ENCODE data around the gene CD99L2.

Gene CD99L2

DNA sequence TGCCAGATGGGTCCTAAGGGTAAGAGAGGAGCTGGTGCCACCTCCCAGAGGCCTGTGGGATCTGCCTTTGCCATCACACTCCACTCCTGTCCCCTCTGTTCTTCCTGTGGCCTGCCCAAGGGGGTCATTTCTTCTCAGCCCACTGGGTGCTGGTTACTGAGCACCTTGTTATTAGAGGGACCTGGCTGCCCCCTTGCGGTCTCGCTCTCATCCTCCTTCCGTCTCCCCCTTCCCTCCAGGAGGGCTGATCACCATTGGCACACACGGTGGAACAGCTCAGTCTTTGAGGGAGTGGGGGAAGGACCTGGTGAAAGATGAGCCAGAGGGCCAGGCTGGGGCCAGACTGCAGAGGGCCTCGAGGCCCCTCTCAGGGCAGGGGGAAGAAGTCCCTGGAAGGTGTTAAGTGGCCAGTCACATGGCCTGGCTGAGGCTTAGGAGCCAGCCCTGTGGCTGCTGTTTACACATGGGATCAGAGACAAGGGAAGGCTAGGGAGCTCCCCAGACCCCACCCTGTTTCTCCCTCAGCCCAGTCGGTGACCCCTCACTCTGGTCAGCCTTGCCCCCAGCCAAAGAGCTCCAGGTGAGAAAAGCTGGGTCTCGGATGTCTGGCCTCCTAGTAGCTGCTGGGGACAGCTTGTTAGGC, 137.2 kb downstream of the CD99L2 start:
- DNase-seq: no peak

DNA sequence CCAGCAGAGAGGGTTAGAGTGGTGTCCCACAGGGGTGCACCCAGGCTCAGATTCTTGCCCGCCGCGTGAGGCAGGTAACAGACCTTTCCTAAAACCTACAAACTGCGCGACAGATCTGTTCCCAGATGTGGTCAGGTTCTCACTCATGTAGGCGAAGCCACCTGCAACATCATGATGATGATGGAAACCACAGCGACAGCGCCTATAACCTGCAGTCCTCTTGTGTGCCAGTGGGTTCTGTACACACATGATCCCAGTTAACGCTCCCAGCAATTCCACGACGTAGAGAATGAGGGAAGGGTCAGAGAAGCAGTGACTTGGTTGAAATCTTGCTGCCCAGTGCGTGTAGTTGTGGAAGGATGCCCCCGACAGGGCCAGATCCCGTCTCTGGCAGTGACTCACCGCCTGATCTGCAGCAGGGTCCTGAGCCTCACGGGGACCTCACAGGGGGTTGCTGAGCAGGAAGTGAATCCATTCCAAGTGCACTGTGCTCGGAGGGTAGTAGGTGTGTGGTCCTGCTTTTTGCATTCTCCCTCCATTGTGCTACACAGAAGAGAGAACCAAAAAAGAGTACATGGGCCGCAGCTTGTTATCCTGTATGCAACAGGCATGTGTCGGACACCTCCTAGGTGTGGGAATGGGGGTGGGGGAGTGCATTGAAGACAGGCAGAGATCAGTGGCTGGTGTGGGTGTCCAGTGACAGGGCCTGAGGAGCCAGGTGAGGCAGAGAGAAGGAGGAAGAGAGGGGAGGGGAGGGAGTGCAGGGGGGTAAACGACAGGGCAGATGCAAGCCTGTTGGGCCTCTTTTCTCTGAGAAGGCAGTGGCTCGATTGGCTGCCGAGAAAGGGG, 138.7 kb downstream of the CD99L2 start:
- no peak for DNase-seq

DNA sequence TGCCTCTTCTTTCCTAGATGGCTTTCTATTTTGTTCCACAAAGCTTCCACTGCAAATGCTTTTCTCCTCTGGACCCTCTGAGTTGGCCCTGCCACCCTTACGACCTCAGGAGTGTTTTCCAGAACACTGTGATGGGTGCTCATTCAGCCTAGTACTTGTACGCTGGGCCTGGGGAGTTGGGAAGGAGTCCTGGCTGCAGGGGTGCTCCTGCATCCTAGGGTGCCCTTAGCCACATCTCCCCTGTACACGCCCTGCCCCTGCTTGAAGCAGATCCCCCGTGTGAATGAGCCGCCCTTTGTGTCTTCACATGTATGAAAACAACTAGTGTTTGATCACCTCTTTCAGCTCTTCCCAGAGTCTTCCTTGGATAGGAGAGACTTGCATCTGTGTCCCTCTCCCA, 141.1 kb downstream of the CD99L2 start:
- DNase-seq: no peak

DNA sequence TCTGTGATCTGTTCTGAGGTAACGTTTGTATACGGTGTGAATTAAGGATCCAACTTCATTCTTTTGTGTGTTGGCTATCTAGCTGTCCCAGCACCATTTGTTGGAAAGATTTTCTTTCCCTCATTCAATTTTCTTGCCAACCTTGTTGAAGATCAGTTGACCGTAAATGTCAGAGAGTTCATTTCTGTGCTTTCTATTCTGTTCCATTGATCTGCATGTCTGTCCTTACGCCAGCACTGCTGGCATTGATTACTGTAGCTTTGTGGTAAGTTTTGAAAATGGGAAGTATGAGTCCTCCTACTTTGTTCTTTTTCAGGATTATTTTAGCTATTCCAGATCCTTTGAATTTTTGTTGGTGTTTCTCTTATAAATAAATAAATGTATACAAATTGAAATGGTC, 144.5 kb downstream of the CD99L2 start:
- DNase-seq: no peak

DNA sequence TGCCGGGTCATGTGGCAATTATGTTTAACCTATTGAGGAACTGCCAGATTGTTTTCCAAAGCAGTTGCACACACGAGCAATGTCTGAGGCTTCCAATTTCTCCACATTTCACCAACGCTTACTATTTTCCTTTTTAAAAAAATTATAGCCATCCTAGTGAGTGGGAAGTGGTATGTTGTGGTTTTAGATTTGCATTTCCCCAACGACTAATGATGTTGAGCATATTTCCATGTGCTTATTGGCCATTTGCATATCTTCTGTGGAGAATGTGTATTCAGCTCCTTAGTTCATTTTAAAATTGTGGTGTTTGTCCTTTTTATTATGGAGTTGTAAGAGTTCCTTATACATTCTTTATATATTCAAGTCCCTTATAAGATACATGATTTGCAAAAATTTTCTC, 145.1 kb downstream of the CD99L2 start:
- DNase-seq: peak; percentile 75 to 76

DNA sequence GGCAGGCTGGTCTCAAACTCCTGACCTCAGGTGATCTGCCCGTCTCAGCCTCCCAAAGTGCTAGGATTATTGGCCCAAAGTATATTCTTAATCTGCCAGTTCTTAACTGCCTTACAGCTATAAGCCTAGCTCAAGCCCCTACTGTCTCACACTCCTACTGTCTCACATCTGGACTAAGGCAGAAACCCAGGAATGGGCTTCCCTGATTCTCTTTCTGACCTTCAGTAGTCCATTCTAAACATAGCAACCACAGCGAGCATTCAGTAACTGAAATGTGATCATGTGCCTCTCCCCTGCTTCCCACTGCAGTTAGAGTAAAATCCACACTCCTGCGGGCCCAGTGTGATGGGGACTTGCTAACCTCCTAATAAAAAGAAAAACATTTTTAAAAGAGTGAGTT, 146.3 kb downstream of the CD99L2 start:
- no peak for DNase-seq

DNA sequence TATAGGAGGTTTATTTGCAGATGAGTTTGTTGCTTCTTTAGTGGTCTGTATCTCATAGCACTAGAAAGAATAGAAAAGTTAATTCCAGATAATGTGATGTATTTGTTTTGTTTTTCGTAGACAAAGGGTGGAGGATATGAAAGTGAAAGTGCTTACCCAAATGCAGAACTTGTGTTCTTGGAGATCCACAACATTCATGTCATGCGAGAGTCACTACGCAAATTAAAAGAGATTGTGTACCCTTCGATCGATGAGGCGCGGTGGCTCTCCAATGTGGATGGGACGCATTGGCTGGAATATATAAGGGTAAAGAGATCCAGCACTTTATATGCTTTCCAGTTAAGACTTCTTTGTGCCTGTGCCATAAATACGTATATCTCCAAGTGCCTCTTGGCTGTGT, 162.0 kb downstream of the CD99L2 start:
- no peak for DNase-seq

DNA sequence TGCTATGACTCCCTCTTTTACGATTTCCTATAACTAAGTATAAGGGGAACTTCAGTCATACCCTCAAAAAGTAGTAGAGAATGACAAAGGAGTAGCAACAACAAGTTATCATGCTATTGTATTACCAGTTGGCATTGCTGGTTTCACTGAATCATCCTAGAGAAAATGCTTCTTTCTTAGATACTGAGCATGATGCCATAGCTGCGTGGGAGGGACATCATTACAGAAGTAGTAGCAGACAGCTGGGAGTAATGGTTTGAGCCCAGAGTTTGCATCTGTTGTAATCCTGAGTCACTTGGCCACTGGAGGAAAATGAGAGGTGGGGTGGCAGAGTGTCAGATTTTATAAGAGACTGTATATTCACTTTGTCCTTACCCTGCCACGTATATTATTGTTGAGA, 166.7 kb downstream of the CD99L2 start:
- no peak for DNase-seq

DNA sequence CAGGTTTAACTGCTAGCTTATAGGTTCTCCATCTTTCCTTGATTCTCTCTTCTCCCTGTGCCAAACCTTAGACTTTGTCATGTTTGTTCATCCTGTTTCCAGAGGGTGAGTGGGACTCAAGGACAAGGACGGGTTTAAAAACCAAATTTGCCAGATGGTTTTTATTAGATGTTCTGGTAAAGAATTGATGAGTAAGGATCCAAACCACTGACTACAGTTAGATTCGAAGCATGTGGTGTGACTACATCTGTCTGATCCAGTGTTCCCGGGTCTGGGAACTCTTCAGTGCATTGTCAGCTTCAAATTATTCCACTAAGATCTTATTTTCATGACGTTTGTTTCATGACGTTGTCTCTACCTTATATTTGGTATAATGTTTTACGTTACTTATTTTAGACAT, 167.7 kb downstream of the CD99L2 start:
- DNase-seq: no peak

DNA sequence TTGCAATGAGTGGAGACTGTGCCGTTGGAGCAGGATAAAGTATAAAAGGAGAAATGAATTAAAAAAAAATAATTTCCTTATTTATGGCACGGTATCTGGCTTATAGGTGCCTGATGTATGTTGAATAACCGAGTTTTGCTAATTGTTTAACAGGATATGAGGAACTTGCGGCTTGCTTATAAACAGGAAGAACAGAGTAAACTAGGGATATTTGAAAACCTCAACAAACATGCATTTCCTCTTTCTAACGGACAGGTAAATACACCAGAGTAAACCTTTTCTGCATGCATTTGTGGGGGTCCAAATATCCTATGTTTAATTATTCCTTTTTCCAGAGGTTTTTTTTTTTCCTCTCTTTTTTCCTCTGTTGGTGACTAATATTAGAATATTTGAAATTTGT, 168.5 kb downstream of the CD99L2 start:
- no peak for DNase-seq

DNA sequence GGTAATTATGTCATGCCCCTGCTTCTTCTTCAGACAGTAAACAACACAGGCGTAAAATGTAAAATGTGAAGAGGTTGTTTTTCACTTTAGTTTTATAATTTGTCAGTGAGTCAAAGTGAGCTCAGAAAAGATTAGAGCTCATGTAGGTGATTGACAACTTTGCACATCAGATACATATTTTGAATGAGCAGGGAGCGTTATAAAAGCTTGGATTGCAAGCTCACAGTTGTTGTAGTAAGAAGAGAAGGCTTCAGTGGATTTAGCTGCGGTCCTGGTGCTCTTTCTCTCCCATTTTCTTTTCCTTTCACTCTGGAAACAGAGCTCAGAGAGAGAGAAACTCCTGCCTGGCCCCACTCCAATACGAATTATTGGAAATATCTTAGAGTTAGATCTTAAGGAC, 178.8 kb downstream of the CD99L2 start:
- no peak for DNase-seq
